ENCODE measurements around the gene TPST1. TPM values are rescaled to one million over a fixed set of nuclear protein-coding genes. Genes with fewer than 3 reads are reported as not detected.

TPST1 gene
- total and polyA plus RNA-seq, 9 of the 15 experiments (the other 6 are each of a cell fraction or from before 2014, with no cell fraction given): 0.15 to 2.2 (median 0.53) TPM

GRCh38 chr7:66204822-66205740, at the start of gene TPST1 (continued):
- TF ChIP-seq E2F1 (CRISPR knock-in tag; IDR thresholded peaks at IDR 0.05): no peak
- TF ChIP-seq ZNF124 (CRISPR knock-in tag; IDR thresholded peaks at IDR 0.05): no peak
- peak; percentile 60; the same call in 1 of the 2 replicates for TF ChIP-seq TFAP4 (CRISPR knock-in tag; IDR thresholded peaks at IDR 0.05; ENCODE audit: borderline replicate concordance)
- no peak for TF ChIP-seq COPS2 (conservative IDR thresholded peaks at IDR 0.05)
- 0 out of 4 replicates have a peak, but pooled peaks have one; percentile 8 to 34 for TF ChIP-seq NRF1 (conservative IDR thresholded peaks at IDR 0.05 in 1 of 2, IDR thresholded peaks at IDR 0.05 in 1 of 2)
- TF ChIP-seq SFPQ (IDR thresholded peaks at IDR 0.05; ENCODE audit: low read depth, low read length): no peak
- no peak for TF ChIP-seq GTF3C2 (IDR thresholded peaks at IDR 0.05; ENCODE audit: borderline replicate concordance, extremely low read depth, insufficient read length)
- TF ChIP-seq STAG1 (CRISPR knock-in tag; IDR thresholded peaks at IDR 0.05; ENCODE audit: borderline replicate concordance): peak; percentile 47
- TF ChIP-seq DIDO1 (tag; IDR thresholded peaks at IDR 0.05; ENCODE audit: low read depth): no peak
- no peak for TF ChIP-seq ZKSCAN8 (CRISPR knock-in tag; IDR thresholded peaks at IDR 0.05)

Measured in K562 (cell line).